ENCODE results near the gene PNRC1.

The PNRC1 gene

DNA sequence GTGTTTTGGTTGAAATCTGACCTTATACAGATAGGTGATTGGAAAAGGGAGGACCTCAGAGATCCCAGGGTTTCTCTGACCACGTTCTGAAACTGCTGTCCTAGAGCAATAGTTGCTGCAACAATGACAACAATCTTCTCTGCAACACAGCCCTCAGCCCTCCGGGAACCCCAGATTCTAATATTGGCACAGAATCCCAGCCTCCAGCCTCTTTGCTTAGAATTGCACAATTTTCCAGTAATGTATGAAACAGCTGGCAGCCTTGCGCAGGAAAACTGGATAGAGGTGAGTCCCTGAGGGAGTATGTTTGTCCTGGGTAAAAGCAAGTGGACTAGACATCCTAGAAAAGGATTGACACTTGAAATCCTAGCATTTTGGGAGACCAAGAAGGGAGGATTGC lies 30.4 kb upstream of the PNRC1 start:
- TF ChIP-seq, protein P1, sequence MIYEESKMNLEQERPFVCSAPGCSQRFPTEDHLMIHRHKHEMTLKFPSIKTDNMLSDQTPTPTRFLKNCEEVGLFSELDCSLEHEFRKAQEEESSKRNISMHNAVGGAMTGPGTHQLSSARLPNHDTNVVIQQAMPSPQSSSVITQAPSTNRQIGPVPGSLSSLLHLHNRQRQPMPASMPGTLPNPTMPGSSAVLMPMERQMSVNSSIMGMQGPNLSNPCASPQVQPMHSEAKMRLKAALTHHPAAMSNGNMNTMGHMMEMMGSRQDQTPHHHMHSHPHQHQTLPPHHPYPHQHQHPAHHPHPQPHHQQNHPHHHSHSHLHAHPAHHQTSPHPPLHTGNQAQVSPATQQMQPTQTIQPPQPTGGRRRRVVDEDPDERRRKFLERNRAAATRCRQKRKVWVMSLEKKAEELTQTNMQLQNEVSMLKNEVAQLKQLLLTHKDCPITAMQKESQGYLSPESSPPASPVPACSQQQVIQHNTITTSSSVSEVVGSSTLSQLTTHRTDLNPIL (CRISPR knock-in tag; IDR thresholded peaks at IDR 0.05; ENCODE audit: low read depth), result no peak
- TF ChIP-seq, protein P2, sequence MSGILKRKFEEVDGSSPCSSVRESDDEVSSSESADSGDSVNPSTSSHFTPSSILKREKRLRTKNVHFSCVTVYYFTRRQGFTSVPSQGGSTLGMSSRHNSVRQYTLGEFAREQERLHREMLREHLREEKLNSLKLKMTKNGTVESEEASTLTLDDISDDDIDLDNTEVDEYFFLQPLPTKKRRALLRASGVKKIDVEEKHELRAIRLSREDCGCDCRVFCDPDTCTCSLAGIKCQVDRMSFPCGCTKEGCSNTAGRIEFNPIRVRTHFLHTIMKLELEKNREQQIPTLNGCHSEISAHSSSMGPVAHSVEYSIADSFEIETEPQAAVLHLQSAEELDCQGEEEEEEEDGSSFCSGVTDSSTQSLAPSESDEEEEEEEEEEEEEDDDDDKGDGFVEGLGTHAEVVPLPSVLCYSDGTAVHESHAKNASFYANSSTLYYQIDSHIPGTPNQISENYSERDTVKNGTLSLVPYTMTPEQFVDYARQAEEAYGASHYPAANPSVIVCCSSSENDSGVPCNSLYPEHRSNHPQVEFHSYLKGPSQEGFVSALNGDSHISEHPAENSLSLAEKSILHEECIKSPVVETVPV (CRISPR knock-in tag; IDR thresholded peaks at IDR 0.05), result no peak
- no peak for ATAC-seq

DNA sequence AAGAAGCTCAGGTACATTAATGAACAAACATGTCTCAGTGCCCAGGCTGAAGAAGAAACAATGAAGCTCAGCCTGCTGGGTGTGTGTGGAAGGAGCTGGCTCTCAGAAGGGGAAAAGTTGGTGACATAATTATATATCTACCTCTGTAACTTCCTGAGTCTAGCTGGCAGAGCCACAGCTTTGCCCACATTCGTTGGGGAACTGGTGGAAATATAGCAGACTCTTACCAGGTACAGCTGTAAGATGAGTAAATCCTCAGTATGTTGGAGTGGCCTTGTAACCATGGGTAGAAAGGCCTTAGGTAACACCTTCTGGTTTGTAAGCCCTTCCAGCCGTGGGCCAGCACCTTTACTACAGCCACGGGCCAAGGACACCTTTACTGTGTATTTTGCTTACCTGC lies 29.9 kb upstream of the PNRC1 start:
- TF ChIP-seq, protein P3, sequence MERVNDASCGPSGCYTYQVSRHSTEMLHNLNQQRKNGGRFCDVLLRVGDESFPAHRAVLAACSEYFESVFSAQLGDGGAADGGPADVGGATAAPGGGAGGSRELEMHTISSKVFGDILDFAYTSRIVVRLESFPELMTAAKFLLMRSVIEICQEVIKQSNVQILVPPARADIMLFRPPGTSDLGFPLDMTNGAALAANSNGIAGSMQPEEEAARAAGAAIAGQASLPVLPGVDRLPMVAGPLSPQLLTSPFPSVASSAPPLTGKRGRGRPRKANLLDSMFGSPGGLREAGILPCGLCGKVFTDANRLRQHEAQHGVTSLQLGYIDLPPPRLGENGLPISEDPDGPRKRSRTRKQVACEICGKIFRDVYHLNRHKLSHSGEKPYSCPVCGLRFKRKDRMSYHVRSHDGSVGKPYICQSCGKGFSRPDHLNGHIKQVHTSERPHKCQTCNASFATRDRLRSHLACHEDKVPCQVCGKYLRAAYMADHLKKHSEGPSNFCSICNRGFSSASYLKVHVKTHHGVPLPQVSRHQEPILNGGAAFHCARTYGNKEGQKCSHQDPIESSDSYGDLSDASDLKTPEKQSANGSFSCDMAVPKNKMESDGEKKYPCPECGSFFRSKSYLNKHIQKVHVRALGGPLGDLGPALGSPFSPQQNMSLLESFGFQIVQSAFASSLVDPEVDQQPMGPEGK (CRISPR knock-in tag; IDR thresholded peaks at IDR 0.05; ENCODE audit: borderline replicate concordance), result no peak
- TF ChIP-seq ESRRG (CRISPR knock-in tag; IDR thresholded peaks at IDR 0.05) (no peak), PPARA (CRISPR knock-in tag; IDR thresholded peaks at IDR 0.05; ENCODE audit: borderline replicate concordance) (no peak), RARB (CRISPR knock-in tag; IDR thresholded peaks at IDR 0.05) (no peak), ISL1 (CRISPR knock-in tag; IDR thresholded peaks at IDR 0.05) (no peak), ZNF70 (CRISPR knock-in tag; IDR thresholded peaks at IDR 0.05) (no peak), ZFP3 (CRISPR knock-in tag; IDR thresholded peaks at IDR 0.05) (no peak), BACH2 (CRISPR knock-in tag; IDR thresholded peaks at IDR 0.05; ENCODE audit: borderline replicate concordance) (no peak), CSDC2 (CRISPR knock-in tag; IDR thresholded peaks at IDR 0.05) (no peak), GLIS3 (CRISPR knock-in tag; IDR thresholded peaks at IDR 0.05) (no peak), OSR1 (CRISPR knock-in tag; IDR thresholded peaks at IDR 0.05) (no peak), ZNF8 (CRISPR knock-in tag; IDR thresholded peaks at IDR 0.05) (no peak), TOX (CRISPR knock-in tag; IDR thresholded peaks at IDR 0.05; ENCODE audit: borderline replicate concordance) (no peak), TCF4 (CRISPR knock-in tag; IDR thresholded peaks at IDR 0.05; ENCODE audit: borderline replicate concordance) (no peak), ARNTL (CRISPR knock-in tag; IDR thresholded peaks at IDR 0.05; ENCODE audit: borderline replicate concordance, low read depth) (no peak), SNAI2 (CRISPR knock-in tag; IDR thresholded peaks at IDR 0.05) (no peak)
- TF ChIP-seq, protein P4, sequence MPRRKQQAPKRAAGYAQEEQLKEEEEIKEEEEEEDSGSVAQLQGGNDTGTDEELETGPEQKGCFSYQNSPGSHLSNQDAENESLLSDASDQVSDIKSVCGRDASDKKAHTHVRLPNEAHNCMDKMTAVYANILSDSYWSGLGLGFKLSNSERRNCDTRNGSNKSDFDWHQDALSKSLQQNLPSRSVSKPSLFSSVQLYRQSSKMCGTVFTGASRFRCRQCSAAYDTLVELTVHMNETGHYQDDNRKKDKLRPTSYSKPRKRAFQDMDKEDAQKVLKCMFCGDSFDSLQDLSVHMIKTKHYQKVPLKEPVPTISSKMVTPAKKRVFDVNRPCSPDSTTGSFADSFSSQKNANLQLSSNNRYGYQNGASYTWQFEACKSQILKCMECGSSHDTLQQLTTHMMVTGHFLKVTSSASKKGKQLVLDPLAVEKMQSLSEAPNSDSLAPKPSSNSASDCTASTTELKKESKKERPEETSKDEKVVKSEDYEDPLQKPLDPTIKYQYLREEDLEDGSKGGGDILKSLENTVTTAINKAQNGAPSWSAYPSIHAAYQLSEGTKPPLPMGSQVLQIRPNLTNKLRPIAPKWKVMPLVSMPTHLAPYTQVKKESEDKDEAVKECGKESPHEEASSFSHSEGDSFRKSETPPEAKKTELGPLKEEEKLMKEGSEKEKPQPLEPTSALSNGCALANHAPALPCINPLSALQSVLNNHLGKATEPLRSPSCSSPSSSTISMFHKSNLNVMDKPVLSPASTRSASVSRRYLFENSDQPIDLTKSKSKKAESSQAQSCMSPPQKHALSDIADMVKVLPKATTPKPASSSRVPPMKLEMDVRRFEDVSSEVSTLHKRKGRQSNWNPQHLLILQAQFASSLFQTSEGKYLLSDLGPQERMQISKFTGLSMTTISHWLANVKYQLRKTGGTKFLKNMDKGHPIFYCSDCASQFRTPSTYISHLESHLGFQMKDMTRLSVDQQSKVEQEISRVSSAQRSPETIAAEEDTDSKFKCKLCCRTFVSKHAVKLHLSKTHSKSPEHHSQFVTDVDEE (CRISPR knock-in tag; IDR thresholded peaks at IDR 0.05), result no peak
- TF ChIP-seq, protein P2 (CRISPR knock-in tag; IDR thresholded peaks at IDR 0.05), result no peak

DNA sequence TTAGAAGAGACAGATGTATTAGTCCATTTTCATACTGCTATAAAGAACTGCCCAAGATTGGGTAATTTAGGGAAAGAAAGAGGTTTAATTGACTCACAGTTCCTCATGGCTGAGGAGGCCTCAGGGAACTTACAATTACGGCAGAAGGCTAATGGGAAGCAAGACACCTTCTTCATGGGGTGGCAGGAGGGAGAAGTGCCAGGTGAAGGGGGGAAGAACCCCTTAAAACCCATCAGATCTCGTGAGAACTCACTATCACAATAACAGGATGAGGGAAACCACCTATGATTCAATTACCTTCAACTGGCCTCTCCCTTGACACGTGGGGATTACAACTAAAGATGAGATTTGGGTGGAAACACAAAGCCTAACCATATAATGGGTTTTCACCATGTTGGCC lies 28.9 kb upstream of the PNRC1 start:
- no peak for ATAC-seq
- TF ChIP-seq GLIS3 (CRISPR knock-in tag; IDR thresholded peaks at IDR 0.05), result no peak
- no peak for TF ChIP-seq ESRRG (CRISPR knock-in tag; IDR thresholded peaks at IDR 0.05)
- no peak for TF ChIP-seq ZFP30 (CRISPR knock-in tag; IDR thresholded peaks at IDR 0.05)
- TF ChIP-seq, protein P4 (CRISPR knock-in tag; IDR thresholded peaks at IDR 0.05), result no peak
- TF ChIP-seq ARNTL (CRISPR knock-in tag; IDR thresholded peaks at IDR 0.05; ENCODE audit: borderline replicate concordance, low read depth), result no peak
- TF ChIP-seq BACH2 (CRISPR knock-in tag; IDR thresholded peaks at IDR 0.05; ENCODE audit: borderline replicate concordance), result no peak
- TF ChIP-seq ZC3H10 (CRISPR knock-in tag; IDR thresholded peaks at IDR 0.05), result no peak
- TF ChIP-seq ISL1 (CRISPR knock-in tag; IDR thresholded peaks at IDR 0.05), result no peak
- no peak for TF ChIP-seq ZNF8 (CRISPR knock-in tag; IDR thresholded peaks at IDR 0.05)
- TF ChIP-seq, protein P1 (CRISPR knock-in tag; IDR thresholded peaks at IDR 0.05; ENCODE audit: low read depth), result no peak
- TF ChIP-seq ZNF565 (CRISPR knock-in tag; conservative IDR thresholded peaks at IDR 0.05; ENCODE audit: low read depth), result no peak
- no peak for TF ChIP-seq SNAI2 (CRISPR knock-in tag; IDR thresholded peaks at IDR 0.05)
- TF ChIP-seq ZFP3 (CRISPR knock-in tag; IDR thresholded peaks at IDR 0.05), result no peak
- TF ChIP-seq, protein P5, sequence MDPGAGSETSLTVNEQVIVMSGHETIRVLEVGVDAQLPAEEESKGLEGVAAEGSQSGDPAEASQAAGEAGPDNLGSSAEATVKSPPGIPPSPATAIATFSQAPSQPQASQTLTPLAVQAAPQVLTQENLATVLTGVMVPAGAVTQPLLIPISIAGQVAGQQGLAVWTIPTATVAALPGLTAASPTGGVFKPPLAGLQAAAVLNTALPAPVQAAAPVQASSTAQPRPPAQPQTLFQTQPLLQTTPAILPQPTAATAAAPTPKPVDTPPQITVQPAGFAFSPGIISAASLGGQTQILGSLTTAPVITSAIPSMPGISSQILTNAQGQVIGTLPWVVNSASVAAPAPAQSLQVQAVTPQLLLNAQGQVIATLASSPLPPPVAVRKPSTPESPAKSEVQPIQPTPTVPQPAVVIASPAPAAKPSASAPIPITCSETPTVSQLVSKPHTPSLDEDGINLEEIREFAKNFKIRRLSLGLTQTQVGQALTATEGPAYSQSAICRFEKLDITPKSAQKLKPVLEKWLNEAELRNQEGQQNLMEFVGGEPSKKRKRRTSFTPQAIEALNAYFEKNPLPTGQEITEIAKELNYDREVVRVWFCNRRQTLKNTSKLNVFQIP (CRISPR knock-in tag; IDR thresholded peaks at IDR 0.05; ENCODE audit: borderline replicate concordance, low read depth), result no peak
- TF ChIP-seq ZNF70 (CRISPR knock-in tag; IDR thresholded peaks at IDR 0.05), result no peak

More for the DNA sequence above, 29.9 kb upstream of the PNRC1 start:
- ATAC-seq, result no peak
